Ascending aorta (tissue), 2 donors: ENCODE results near the gene PRICKLE2. TPM values are rescaled to one million over a fixed set of nuclear protein-coding genes. Genes with fewer than 3 reads are reported as not detected.

Experiments
- DNase-seq, 2 donors: peaks; one replicate each; pipeline ENCODE4 v3.0.0-alpha.2; 2019; ENCODE audit warnings: low spot score in 2 of 2
- H3K27ac ChIP-seq, 2 donors: fragments of 200-600 bp; sonication (generic); one replicate each; pipeline ENCODE4 v1.5.1; 2016 to 2017; ENCODE audit warnings: mild to moderate bottlenecking in 1 of 2
- H3K27me3 ChIP-seq: fragments of 200-600 bp; sonication (generic); one replicate; pipeline ENCODE4 v1.5.1; 2017
- H3K36me3 ChIP-seq, 2 donors: fragments of 200-600 bp; sonication (generic); one replicate each; pipeline ENCODE4 v1.5.1; 2016
- H3K4me1 ChIP-seq, 2 donors: fragments of 200-600 bp; sonication (generic); one replicate each; pipeline ENCODE4 v1.5.1; 2016 to 2017; ENCODE audit warnings: mild to moderate bottlenecking in 1 of 2
- H3K4me3 ChIP-seq, 2 donors: fragments of 200-600 bp; sonication (generic); one replicate each; pipeline ENCODE4 v1.5.1; 2016 to 2017; ENCODE audit warnings: mild to moderate bottlenecking in 1 of 2
- H3K9me3 ChIP-seq, 2 donors: fragments of 200-600 bp; sonication (generic); one replicate each; pipeline ENCODE4 v1.5.1; 2016
- CTCF ChIP-seq, 3 experiments: fragments of 200-600 bp in 2 of 3; fragments of 450-650 bp in 1 of 3; sonication (generic) in 2 of 3; IDR thresholded peaks; one replicate each; pipeline ENCODE4 v1.5.1; 2016 to 2019; ENCODE audit warnings: antibody characterized with exemption in 3 of 3, mild to moderate bottlenecking in 1 of 3, moderate library complexity in 1 of 3
- intact Hi-C: fragments of 100-400 bp; cut with DNase I; formaldehyde crosslinking; loops from one replicate; pipeline ENCODE4 v1.15.1; 2023
- total RNA-seq: library from RNA; depleted of rRNA; stranded (reverse); fragments of >200 nt; gene quantifications from one replicate; pipeline ENCODE4 v1.1.0, GENCODE V29; 2016

The PRICKLE2 gene
- total RNA-seq, 1 donor from 2014 or later = 24.7 TPM

- no peak for TF ChIP-seq CTCF (IDR thresholded peaks at IDR 0.05)
- Histone ChIP-seq H3K4me1 (peaks cover 9 to 67% of the 10 kb centered on the region in 2 donors), H3K4me3 (peak overlapping the region in 1 of 2 donors; percentile 12), H3K36me3 (no peaks in the 10 kb centered on the region), H3K27ac (peak overlapping the region; percentile 72 to 76), H3K27me3 (no peaks in the 10 kb centered on the region), H3K9me3 (no peaks in the 10 kb centered on the region)
- intact Hi-C loops = loop anchor here (1.0 to 5.0 kb wide), 4 partner anchors 13 to 193 kb away; no protein-coding TSS in a partner anchor
- DNase-seq = no peak
These were observed 4.9 kb downstream of the PRICKLE2 start for GRCh38 chr3:64220161-64220914.

- Histone ChIP-seq H3K4me3 (no peak overlapping the region), H3K27me3 (no peaks in the 10 kb centered on the region), H3K27ac (peak overlapping the region in 1 of 2 donors; percentile 3), H3K4me1 (peaks cover 9 to 74% of the 10 kb centered on the region in 2 donors), H3K9me3 (no peaks in the 10 kb centered on the region), H3K36me3 (no peaks in the 10 kb centered on the region)
- DNase-seq = no peak
- TF ChIP-seq CTCF (IDR thresholded peaks at IDR 0.05) = no peak
- intact Hi-C loops = no loop called here
These were observed 6.5 kb downstream of the PRICKLE2 start for GRCh38 chr3:64218746-64219145.

GRCh38 chr3:64218329-64218728 lies 6.9 kb downstream of the PRICKLE2 start:
- DNase-seq = no peak
- no peaks in the 10 kb centered on the region for H3K9me3 ChIP-seq
- no peaks in the 10 kb centered on the region for H3K27me3 ChIP-seq
- intact Hi-C loops = no loop called here
- H3K4me3 ChIP-seq = no peak overlapping the region
- no peaks in the 10 kb centered on the region for H3K36me3 ChIP-seq
- no peak for TF ChIP-seq CTCF (IDR thresholded peaks at IDR 0.05)
- no peak overlapping the region for H3K27ac ChIP-seq
- H3K4me1 ChIP-seq = peaks cover 9 to 74% of the 10 kb centered on the region in 2 donors

GRCh38 chr3:64216274-64217147 lies 8.8 kb downstream of the PRICKLE2 start:
- no peak for TF ChIP-seq CTCF (IDR thresholded peaks at IDR 0.05)
- no peak for DNase-seq
- H3K4me1 ChIP-seq = peaks cover 9 to 61% of the 10 kb centered on the region in 2 donors
- no peak overlapping the region for H3K4me3 ChIP-seq
- intact Hi-C loops = no loop called here
- no peaks in the 10 kb centered on the region for H3K9me3 ChIP-seq
- peak overlapping the region; percentile 13 to 58 for H3K27ac ChIP-seq
- H3K27me3 ChIP-seq = no peaks in the 10 kb centered on the region
- no peaks in the 10 kb centered on the region for H3K36me3 ChIP-seq

GRCh38 chr3:64215559-64215958 lies 9.7 kb downstream of the PRICKLE2 start:
- Histone ChIP-seq H3K27me3 (no peaks in the 10 kb centered on the region), H3K36me3 (no peaks in the 10 kb centered on the region), H3K4me3 (no peak overlapping the region), H3K27ac (peak overlapping the region; percentile 58 to 74), H3K4me1 (peaks cover 4 to 58% of the 10 kb centered on the region in 2 donors), H3K9me3 (no peaks in the 10 kb centered on the region)
- DNase-seq = no peak
- no peak for TF ChIP-seq CTCF (IDR thresholded peaks at IDR 0.05)
- intact Hi-C loops = no loop called here
